GM19468 (cell line): ENCODE measurements around the gene FAM171A2.
"Not testable (repeated sequence)": the region's sequence is repeated elsewhere in the genome, so short reads cannot be mapped to it uniquely, and the experiment has no call there.

Experiments
- ATAC-seq: cut with Tn5 transposase; IDR thresholded peaks from one replicate; pipeline ENCODE4 v1.9.1; 2021; ENCODE audit warnings: mild to moderate bottlenecking, moderate library complexity, moderate number of reproducible peaks; ENCODE audit not compliant: unreplicated experiment; ENCODE audit errors: extremely low read depth

FAM171A2 gene

DNA sequence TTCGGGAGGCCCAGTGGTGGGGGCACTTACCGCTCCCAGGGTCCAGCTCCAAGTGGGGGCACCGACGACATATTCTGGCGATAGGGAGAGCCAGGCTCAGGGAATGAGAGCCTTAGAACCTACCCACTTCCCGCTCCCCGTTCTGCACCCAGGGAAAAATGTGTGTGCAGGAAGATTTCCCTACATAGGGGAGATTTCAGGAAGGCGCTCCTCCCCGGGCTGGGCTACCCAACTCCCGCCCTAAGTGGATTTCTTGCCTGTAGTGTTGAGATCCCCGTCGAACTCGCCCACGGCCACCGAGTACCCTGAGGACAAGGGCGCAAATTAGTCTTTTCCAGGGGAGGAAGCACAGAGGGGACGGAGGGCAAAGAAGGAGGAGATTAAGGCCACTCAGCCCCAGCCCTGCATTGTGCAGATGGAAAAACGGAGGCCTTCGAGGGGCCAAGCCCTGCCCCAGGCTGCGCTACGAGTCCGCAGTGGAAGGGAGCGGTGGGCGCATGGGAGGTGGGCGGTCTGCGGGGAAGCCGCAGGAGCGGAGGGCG is 20.7 kb upstream of the FAM171A2 start:
- no peak for ATAC-seq

- ATAC-seq = no peak
Measured at GRCh38 chr17:44383861-44384260, 20.2 kb upstream of the FAM171A2 start.

- no peak for ATAC-seq
Measured at GRCh38 chr17:44383363-44383762, 19.7 kb upstream of the FAM171A2 start.

GRCh38 chr17:44382917-44383316 is 19.3 kb upstream of the FAM171A2 start:
- no peak for ATAC-seq

GRCh38 chr17:44381810-44382305 is 18.2 kb upstream of the FAM171A2 start:
- no peak for ATAC-seq

DNA sequence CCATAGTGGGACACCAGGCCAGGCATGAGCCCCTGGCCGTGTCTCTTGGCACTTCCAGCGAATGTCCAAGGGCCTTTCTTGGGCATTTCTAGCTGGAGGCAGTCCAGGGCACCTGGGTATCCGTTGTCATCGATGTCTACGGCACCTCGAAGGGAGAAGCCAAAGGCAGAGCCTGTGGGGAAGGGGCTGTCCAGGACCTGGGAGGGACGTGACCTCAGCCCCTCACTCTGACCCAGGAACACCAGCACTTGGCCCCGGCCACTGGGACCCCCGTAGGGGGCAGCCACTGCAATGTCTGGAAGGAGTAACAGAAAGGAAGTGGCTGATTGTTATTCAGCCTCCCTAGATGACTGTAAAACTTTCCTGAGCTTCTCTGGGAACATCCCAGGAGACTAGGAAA is 17.1 kb upstream of the FAM171A2 start:
- ATAC-seq = no peak

DNA sequence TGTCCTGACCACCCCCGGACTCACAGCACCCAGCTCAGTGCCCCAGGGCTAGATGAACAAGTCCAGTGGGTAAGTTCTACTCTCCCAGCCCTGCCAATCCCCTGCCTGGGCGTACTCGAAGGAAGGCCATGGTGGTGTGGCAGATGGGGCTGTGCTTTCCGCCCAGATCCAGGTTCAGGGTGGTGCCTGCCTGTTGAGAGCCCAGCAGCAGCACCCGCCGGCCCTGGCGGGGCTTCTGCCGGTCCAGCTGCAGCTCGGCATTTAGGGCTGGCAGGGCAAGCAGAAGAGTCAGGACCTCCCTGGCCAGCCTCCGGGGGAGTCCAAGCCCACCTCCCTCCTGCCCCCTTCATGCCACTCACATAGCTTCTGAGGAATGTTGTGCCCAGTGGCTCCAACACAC is 16.2 kb upstream of the FAM171A2 start:
- no peak for ATAC-seq

GRCh38 chr17:44378171-44378705 is 14.6 kb upstream of the FAM171A2 start:
- no peak for ATAC-seq

DNA sequence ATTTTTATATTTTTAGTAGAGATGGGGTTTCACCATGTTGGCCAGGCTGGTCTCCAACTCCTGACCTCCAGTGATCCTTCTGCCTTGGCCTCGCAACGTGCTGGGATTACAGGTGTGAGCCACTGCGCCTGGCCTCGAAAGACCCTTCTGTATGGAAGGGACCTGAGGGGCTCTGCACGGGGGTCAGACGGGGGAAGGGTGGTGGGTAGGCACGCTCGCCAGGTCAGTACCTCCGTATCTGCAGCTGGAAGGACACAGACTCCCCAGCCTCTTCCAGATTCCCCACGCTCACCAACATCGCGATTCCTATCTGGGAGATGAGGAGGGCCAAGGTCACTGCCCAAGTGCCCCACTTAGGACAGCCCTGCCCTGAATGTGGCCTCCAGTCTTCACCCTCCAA is 13.1 kb upstream of the FAM171A2 start:
- no peak for ATAC-seq

GRCh38 chr17:44376124-44376523 is 12.5 kb upstream of the FAM171A2 start:
- ATAC-seq = no peak

- ATAC-seq = no peak
Measured at GRCh38 chr17:44375196-44376017, 11.8 kb upstream of the FAM171A2 start.

DNA sequence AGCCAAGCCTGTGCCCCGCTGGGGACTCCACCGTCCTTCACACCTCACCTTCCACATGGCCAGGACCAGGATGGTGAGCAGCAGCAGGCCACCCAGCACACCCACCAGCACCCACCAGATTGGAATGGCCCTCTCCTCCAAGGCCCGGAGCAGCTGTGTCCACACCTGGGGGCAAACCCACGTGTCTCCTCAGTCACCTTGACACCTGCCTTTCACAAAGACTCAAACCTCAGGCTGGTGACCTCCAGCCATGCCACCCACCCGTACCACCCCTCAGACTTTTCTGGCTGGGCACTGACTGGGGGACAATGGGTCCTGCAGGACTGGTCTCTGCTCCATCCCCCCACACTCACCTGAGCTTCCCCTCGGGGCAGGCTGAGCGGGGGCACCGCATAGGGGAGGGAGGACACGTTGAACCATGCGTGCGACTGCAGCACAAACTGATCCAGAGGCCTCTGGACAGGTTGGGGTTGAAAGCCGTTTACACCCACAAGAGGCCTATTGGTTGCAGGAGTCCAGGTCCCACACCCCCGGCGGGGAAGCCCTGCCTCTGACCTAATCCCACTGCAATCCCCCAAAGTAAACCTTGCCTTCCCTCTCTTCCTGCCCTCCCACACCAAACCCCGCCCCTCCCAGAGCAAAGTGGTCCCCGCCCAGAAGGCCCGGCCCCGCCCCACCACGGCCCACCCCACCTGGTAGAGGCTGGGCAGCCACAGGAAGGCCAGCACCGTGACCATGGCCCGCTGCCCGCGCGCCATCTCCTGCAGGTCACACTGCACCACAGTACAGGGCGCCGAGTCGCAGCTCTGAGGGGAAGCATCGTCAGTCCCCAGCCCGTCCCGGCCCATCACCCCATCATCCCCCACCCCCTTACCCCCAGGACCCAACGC is 10.9 kb upstream of the FAM171A2 start:
- ATAC-seq = no peak

GRCh38 chr17:44372036-44372435 is 8.4 kb upstream of the FAM171A2 start:
- no peak for ATAC-seq

GRCh38 chr17:44369414-44370023 is 5.9 kb upstream of the FAM171A2 start:
- ATAC-seq = not testable (repeated sequence)

GRCh38 chr17:44368391-44369243 is 5.0 kb upstream of the FAM171A2 start:
- not testable (repeated sequence) for ATAC-seq

GRCh38 chr17:44367231-44367979 is 3.8 kb upstream of the FAM171A2 start:
- ATAC-seq = no peak

GRCh38 chr17:44365051-44365450 is 1.4 kb upstream of the FAM171A2 start:
- not testable (repeated sequence) for ATAC-seq

DNA sequence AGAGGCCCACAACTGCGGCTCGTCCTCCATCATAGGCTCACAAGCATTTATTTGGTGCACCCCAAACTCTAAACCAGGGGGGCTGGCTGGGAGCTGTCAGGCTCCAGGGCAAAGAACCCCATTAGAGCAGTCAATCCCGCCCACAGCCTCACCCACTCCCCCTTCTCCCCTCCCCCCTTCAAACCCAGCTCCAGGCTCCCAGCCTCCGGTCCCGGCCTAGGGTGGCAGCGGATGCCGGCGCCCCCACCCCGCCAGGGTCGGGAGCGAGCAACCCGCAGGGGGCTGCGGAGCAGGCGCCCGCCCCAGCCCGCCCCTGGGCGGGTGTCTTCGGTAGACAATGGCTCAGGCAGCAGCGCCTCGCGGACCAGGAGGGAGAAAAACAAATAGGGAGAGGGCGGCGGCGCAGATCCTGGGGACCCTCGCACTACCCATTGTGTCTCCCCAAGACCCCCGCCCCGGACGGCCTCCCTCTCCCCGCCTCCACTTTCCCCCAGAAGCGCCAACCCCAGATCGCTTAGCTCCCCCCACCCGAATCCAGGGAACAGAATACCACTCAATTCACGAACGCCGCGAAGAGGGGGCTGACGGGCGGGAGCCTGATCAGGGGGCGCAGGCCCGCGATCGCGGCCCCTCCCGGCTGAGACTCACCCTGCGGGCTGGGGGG is 572 bp downstream of the FAM171A2 start:
- ATAC-seq = no peak
